Activated CD8-positive, alpha-beta T cell treated with anti-CD3 and anti-CD28 coated beads, Interleukin-2, amount 10 ng/mL, durations not matched to agents 7 days and 5 days (primary cell): ENCODE measurements around the gene PSMG1. TPM values are rescaled to one million over a fixed set of nuclear protein-coding genes. Genes with fewer than 3 reads are reported as not detected.

Experiments used
- ATAC-seq: fragments of 150-1000 bp; cut with Tn5 transposase; one replicate; pipeline ENCODE4 v1.10.0; 2021; ENCODE audit warnings: moderate library complexity
- CTCF ChIA-PET: fragments of 350-600 bp; sonication (Branson Sonifier 250); formaldehyde crosslinking; loops from one replicate; lab custom pipeline; 2021; ENCODE audit warnings: antibody characterized with exemption; lab: Charles Lee
- POLR2A ChIA-PET: fragments of 350-600 bp; sonication (Branson Sonifier 250); formaldehyde crosslinking; loops from one replicate; lab custom pipeline; 2021; ENCODE audit warnings: antibody characterized with exemption; lab: Charles Lee
- DNase-seq: peaks from one replicate; pipeline ENCODE4 v3.0.0-alpha.2; 2020
- H3K27ac Mint-ChIP-seq: one replicate; pipeline ENCODE4 v1.8.0; 2021; ENCODE audit warnings: mild to moderate bottlenecking, mixed read lengths
- H3K27me3 Mint-ChIP-seq: one replicate; pipeline ENCODE4 v1.8.0; 2021; ENCODE audit warnings: low read depth, mixed read lengths
- H3K36me3 Mint-ChIP-seq: one replicate; pipeline ENCODE4 v1.8.0; 2021; ENCODE audit warnings: low read depth, mixed read lengths
- H3K4me1 Mint-ChIP-seq: one replicate; pipeline ENCODE4 v1.8.0; 2021; ENCODE audit warnings: low read depth, mixed read lengths
- H3K4me3 Mint-ChIP-seq: one replicate; pipeline ENCODE4 v1.8.0; 2021; ENCODE audit warnings: mild to moderate bottlenecking, mixed read lengths
- H3K9me3 Mint-ChIP-seq: one replicate; pipeline ENCODE4 v1.8.0; 2022; ENCODE audit warnings: mixed read lengths; ENCODE audit not compliant: insufficient read depth
- total RNA-seq, 2 experiments: library from RNA; stranded (reverse); gene quantifications; one replicate each; pipeline ENCODE4 v1.2.3, GENCODE V29; 2021

The PSMG1 gene
- total RNA-seq, 2 experiments from 2014 or later = 69.0 to 74.5 TPM

- Mint-ChIP-seq H3K36me3 (no peaks in the 10 kb centered on the region), H3K4me3 (no peak overlapping the region), H3K27me3 (peaks cover 13% of the 10 kb centered on the region), H3K9me3 (no peaks in the 10 kb centered on the region), H3K4me1 (no peaks in the 10 kb centered on the region), H3K27ac (no peak overlapping the region)
- CTCF ChIA-PET = interaction anchor here (2.2 kb wide), 1 partner anchor 398 kb away, joined by 5 read pairs; no protein-coding TSS in a partner anchor
- ATAC-seq = no peak
- DNase-seq = no peak
- POLR2A ChIA-PET = no interaction called here
Measured at GRCh38 chr21:39132248-39132647, 51.0 kb downstream of the PSMG1 start.

- H3K27me3 Mint-ChIP-seq = peaks cover 13% of the 10 kb centered on the region
- ATAC-seq = no peak
- ChIA-PET CTCF (interaction anchor here (2.2 kb wide), 1 partner anchor 397 kb away, joined by 5 read pairs; no protein-coding TSS in a partner anchor), POLR2A (no interaction called here)
- DNase-seq = no peak
- H3K4me1 Mint-ChIP-seq = no peaks in the 10 kb centered on the region
- no peaks in the 10 kb centered on the region for H3K36me3 Mint-ChIP-seq
- no peaks in the 10 kb centered on the region for H3K9me3 Mint-ChIP-seq
- no peak overlapping the region for H3K4me3 Mint-ChIP-seq
- no peak overlapping the region for H3K27ac Mint-ChIP-seq
Measured at GRCh38 chr21:39131791-39132190, 51.5 kb downstream of the PSMG1 start.

GRCh38 chr21:39127506-39127905 is 55.7 kb downstream of the PSMG1 start:
- Mint-ChIP-seq H3K9me3 (no peaks in the 10 kb centered on the region), H3K4me3 (no peak overlapping the region), H3K36me3 (no peaks in the 10 kb centered on the region), H3K27me3 (peaks cover 13% of the 10 kb centered on the region), H3K4me1 (no peaks in the 10 kb centered on the region), H3K27ac (no peak overlapping the region)
- ChIA-PET POLR2A (no interaction called here), CTCF (no interaction called here)
- DNase-seq (no peak), ATAC-seq (no peak)

GRCh38 chr21:39126486-39126806 is 56.8 kb downstream of the PSMG1 start:
- Mint-ChIP-seq H3K4me3 (no peak overlapping the region), H3K36me3 (peaks cover 2% of the 10 kb centered on the region), H3K4me1 (peaks cover 8% of the 10 kb centered on the region), H3K9me3 (no peaks in the 10 kb centered on the region), H3K27ac (no peak overlapping the region), H3K27me3 (peaks cover 11% of the 10 kb centered on the region)
- ChIA-PET CTCF (interaction anchor here (0.9 to 1.4 kb wide), 2 partner anchors 392 to 457 kb away, joined by 5 read pairs; no protein-coding TSS in a partner anchor), POLR2A (no interaction called here)
- DNase-seq = no peak
- no peak for ATAC-seq

- Mint-ChIP-seq H3K27me3 (peaks cover 11% of the 10 kb centered on the region), H3K4me3 (no peak overlapping the region), H3K27ac (no peak overlapping the region), H3K9me3 (no peaks in the 10 kb centered on the region), H3K36me3 (peaks cover 2% of the 10 kb centered on the region), H3K4me1 (peaks cover 8% of the 10 kb centered on the region)
- DNase-seq (no peak), ATAC-seq (no peak)
- ChIA-PET CTCF (interaction anchor here (0.7 to 1.4 kb wide), 3 partner anchors 391 to 457 kb away, joined by 5 read pairs; no protein-coding TSS in a partner anchor), POLR2A (no interaction called here)
Measured at GRCh38 chr21:39125752-39126485, 57.3 kb downstream of the PSMG1 start.

Other genes with a start within 250 kb of the PSMG1 start
- gene BRWD1, start 130.2 kb upstream of the PSMG1 start, total RNA-seq = 10 to 100 TPM; 31.9 to 36.0 TPM
- gene HMGN1, start 165.6 kb upstream of the PSMG1 start, total RNA-seq = 100 to 1,000 TPM; 380 to 409 TPM